22Rv1 (cell line): Measurements from ENCODE around the gene CATSPER1.

Experiments
- ZFX ChIP-seq: fragments of 450-650 bp; IDR thresholded peaks from 2 replicates; pipeline ENCODE4 v1.6.1; 2017; ENCODE audit warnings: antibody characterized with exemption, borderline replicate concordance
- TF ChIP-seq, protein P1 (sequence below): fragments of 450-650 bp; IDR thresholded peaks from 2 replicates; pipeline ENCODE4 v1.5.1; 2017; ENCODE audit warnings: mild to moderate bottlenecking

DNA sequence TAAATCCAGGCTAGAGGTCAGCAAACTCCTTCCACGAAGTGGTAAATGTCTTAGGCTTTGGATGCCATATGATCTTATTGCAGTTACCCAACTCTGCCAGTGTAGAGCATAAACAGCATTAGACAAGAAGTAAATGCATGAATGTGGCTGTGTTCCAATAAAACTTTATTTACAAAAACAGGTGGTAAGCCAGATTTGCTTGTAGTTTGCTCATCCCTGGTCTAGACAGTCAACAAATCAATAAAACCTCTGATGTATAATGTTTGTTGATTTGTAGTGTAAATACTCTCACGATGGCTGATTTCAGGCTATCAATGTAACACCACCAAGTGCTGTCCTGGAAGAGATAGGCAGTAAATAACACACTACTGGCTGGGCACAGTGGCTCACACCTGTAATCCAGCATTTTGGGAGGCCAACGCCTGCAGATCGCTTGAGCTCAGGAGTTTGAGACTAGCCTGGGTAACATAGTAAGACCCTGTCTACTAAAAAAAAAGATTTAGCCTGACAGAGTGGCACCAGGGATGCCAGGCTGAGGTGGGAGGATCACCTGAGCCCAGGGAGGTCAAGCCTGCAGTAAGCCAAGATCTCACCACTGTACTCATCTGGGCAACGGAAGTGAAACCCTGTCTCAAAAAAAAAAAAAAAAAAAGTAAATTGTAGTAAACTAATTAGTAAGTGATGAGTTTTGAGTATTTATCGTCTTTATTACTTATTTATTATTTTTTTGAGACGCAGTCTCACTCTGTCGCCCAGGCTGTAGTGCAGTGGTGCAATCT lies 6.9 kb upstream of the CATSPER1 start:
- TF ChIP-seq, protein P1, sequence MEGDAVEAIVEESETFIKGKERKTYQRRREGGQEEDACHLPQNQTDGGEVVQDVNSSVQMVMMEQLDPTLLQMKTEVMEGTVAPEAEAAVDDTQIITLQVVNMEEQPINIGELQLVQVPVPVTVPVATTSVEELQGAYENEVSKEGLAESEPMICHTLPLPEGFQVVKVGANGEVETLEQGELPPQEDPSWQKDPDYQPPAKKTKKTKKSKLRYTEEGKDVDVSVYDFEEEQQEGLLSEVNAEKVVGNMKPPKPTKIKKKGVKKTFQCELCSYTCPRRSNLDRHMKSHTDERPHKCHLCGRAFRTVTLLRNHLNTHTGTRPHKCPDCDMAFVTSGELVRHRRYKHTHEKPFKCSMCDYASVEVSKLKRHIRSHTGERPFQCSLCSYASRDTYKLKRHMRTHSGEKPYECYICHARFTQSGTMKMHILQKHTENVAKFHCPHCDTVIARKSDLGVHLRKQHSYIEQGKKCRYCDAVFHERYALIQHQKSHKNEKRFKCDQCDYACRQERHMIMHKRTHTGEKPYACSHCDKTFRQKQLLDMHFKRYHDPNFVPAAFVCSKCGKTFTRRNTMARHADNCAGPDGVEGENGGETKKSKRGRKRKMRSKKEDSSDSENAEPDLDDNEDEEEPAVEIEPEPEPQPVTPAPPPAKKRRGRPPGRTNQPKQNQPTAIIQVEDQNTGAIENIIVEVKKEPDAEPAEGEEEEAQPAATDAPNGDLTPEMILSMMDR, result no peak
- TF ChIP-seq ZFX, result no peak
